Measurements from ENCODE around the gene GID4. TPM values are rescaled to one million over a fixed set of nuclear protein-coding genes. Genes with fewer than 3 reads are reported as not detected.

The GID4 gene
- polyA plus RNA-seq, 5 donors = 12.8 to 14.9 (median 13.1) TPM

- no peak for DNase-seq
These were observed 60.3 kb downstream of the GID4 start for GRCh38 chr17:18099516-18099915.

- DNase-seq = no peak
These were observed 61.4 kb downstream of the GID4 start for GRCh38 chr17:18100616-18101015.

GRCh38 chr17:18101828-18102227 is 62.6 kb downstream of the GID4 start:
- DNase-seq = no peak

GRCh38 chr17:18102640-18103039 is 63.4 kb downstream of the GID4 start:
- no peak for DNase-seq

GRCh38 chr17:18105027-18105426 is 65.8 kb downstream of the GID4 start:
- no peak for DNase-seq

GRCh38 chr17:18105595-18105994 is 66.4 kb downstream of the GID4 start:
- no peak for DNase-seq

- DNase-seq = no peak
These were observed 67.0 kb downstream of the GID4 start for GRCh38 chr17:18106211-18106610.

- DNase-seq = no peak
These were observed 68.0 kb downstream of the GID4 start for GRCh38 chr17:18107061-18107790.

- no peak for DNase-seq
These were observed 68.8 kb downstream of the GID4 start for GRCh38 chr17:18107971-18108370.

- no peak for DNase-seq
These were observed 69.4 kb downstream of the GID4 start, which contains the start of gene MYO15A for GRCh38 chr17:18108401-18109312. TSS of gene MYO15A (plus strand) at chr17:18108756. CDS start at chr17:18118801, 10,045 bp downstream.

- no peak for DNase-seq
These were observed 70.8 kb downstream of the GID4 start for GRCh38 chr17:18109935-18110485.

- DNase-seq = no peak
These were observed 71.5 kb downstream of the GID4 start for GRCh38 chr17:18110636-18111145.

GRCh38 chr17:18111330-18111971 is 72.2 kb downstream of the GID4 start:
- DNase-seq = no peak

- no peak for DNase-seq
These were observed 76.3 kb downstream of the GID4 start for GRCh38 chr17:18115517-18115916.

GRCh38 chr17:18116078-18116477 is 76.9 kb downstream of the GID4 start:
- no peak for DNase-seq

GRCh38 chr17:18117533-18117932 is 78.3 kb downstream of the GID4 start:
- DNase-seq = no peak

Other genes with a start within 250 kb of the GID4 start
- gene SREBF1, start 202.4 kb upstream of the GID4 start, polyA plus RNA-seq (ENCODE audit: insufficient read depth in 1 of 5, insufficient read length in 5 of 5, low replicate concordance in 1 of 5) = 10 to 100 TPM; 26.9 to 59.0 (median 32.6) TPM
- gene TOM1L2, start 67.0 kb upstream of the GID4 start, polyA plus RNA-seq (ENCODE audit: insufficient read depth in 1 of 5, insufficient read length in 5 of 5, low replicate concordance in 1 of 5) = 10 to 100 TPM; 37.7 to 63.8 (median 52.2) TPM
- gene DRC3, start 66.5 kb upstream of the GID4 start, polyA plus RNA-seq (ENCODE audit: insufficient read depth in 1 of 5, insufficient read length in 5 of 5, low replicate concordance in 1 of 5) = 10 to 100 TPM; 15.7 to 21.6 (median 18.2) TPM
- 10 to 100 TPM; 22.0 to 23.9 (median 22.9) TPM for gene ATPAF2, start 240 bp upstream of the GID4 start, polyA plus RNA-seq (ENCODE audit: insufficient read depth in 1 of 5, insufficient read length in 5 of 5, low replicate concordance in 1 of 5)
- 10 to 100 TPM; 31.4 to 42.0 (median 38.4) TPM for gene DRG2, start 48.5 kb downstream of the GID4 start, polyA plus RNA-seq (ENCODE audit: insufficient read depth in 1 of 5, insufficient read length in 5 of 5, low replicate concordance in 1 of 5)
- 1 to 10 TPM; 1.7 to 3.0 (median 2.2) TPM for gene MYO15A, start 69.3 kb downstream of the GID4 start, polyA plus RNA-seq (ENCODE audit: insufficient read depth in 1 of 5, insufficient read length in 5 of 5, low replicate concordance in 1 of 5)
- gene ALKBH5, start 144.4 kb downstream of the GID4 start, polyA plus RNA-seq (ENCODE audit: insufficient read depth in 1 of 5, insufficient read length in 5 of 5, low replicate concordance in 1 of 5) = 10 to 100 TPM; 46.8 to 75.1 (median 59.2) TPM
- 10 to 100 TPM; 25.0 to 39.9 (median 33.3) TPM for gene LLGL1, start 186.2 kb downstream of the GID4 start, polyA plus RNA-seq (ENCODE audit: insufficient read depth in 1 of 5, insufficient read length in 5 of 5, low replicate concordance in 1 of 5)
- 100 to 1,000 TPM; 104 to 163 (median 131) TPM for gene FLII, start 219.3 kb downstream of the GID4 start, polyA plus RNA-seq (ENCODE audit: insufficient read depth in 1 of 5, insufficient read length in 5 of 5, low replicate concordance in 1 of 5)
- gene MIEF2, start 221.3 kb downstream of the GID4 start, polyA plus RNA-seq (ENCODE audit: insufficient read depth in 1 of 5, insufficient read length in 5 of 5, low replicate concordance in 1 of 5) = 10 to 100 TPM in 3 of 5 donors, 1 to 10 TPM in 2; 7.3 to 12.9 (median 10.3) TPM